Left ventricle myocardium inferior (tissue), 1 donor: Measurements from ENCODE around the gene NUDT22. TPM values are rescaled to one million over a fixed set of nuclear protein-coding genes. Genes with fewer than 3 reads are reported as not detected.
A peak's percentile ranks its signal among the peaks of the same experiment; 100 is the strongest.

ENCODE experiments used
- DNase-seq: peaks from one replicate; pipeline ENCODE4 v3.0.0-alpha.2; 2020
- H3K27ac ChIP-seq: fragments of 200-600 bp; replicated peaks from 2 replicates; pipeline ENCODE4 v1.8.0; 2021
- H3K27me3 ChIP-seq: fragments of 200-600 bp; 2 replicates; pipeline ENCODE4 v1.8.0; 2021; ENCODE audit warnings: low read depth
- H3K36me3 ChIP-seq: fragments of 200-600 bp; 2 replicates; pipeline ENCODE4 v1.8.0; 2021
- H3K4me1 ChIP-seq: fragments of 200-600 bp; 2 replicates; pipeline ENCODE4 v1.8.0; 2021
- H3K4me3 ChIP-seq: fragments of 200-600 bp; 2 replicates; pipeline ENCODE4 v1.8.0; 2021; ENCODE audit warnings: mild to moderate bottlenecking, moderate library complexity
- H3K9me3 ChIP-seq: fragments of 200-600 bp; replicated peaks from 2 replicates; pipeline ENCODE4 v1.8.0; 2021
- intact Hi-C: fragments of 100-400 bp; cut with micrococcal nuclease; formaldehyde crosslinking; loops from one replicate; pipeline ENCODE4 v1.11.0; 2022
- total RNA-seq: library from RNA; stranded (reverse); fragmentation: NEBNext Ultra II Directional; extraction: Animal tissue kit (Norgen Biotek cat#: 25700); gene quantifications from one replicate; pipeline ENCODE4 v1.2.1, GENCODE V29; 2021
- TF ChIP-seq, protein P1 (sequence below): fragments of 200-600 bp; IDR thresholded peaks from 2 replicates; pipeline ENCODE4 v1.8.0; 2021; ENCODE audit warnings: antibody characterized with exemption, mild to moderate bottlenecking, borderline replicate concordance
- donor health status: DM: no; HTN: yes; CAD: no; lungs with severe emphysema.

NUDT22 gene
- total RNA-seq, 1 donor from 2014 or later = 65.2 TPM

GRCh38 chr11:64240435-64241240 is 14.6 kb downstream of the NUDT22 start, which contains the start of gene FKBP2:
TSS of gene FKBP2 (plus strand) at chr11:64241095. CDS start at chr11:64242388, 1,293 bp downstream.
- Histone ChIP-seq H3K36me3 (peaks cover 34% of the 10 kb centered on the region), H3K27ac (peak within 1 kb of the TSS; percentile 100), H3K4me1 (peaks cover 68% of the 10 kb centered on the region), H3K4me3 (peak within 1 kb of the TSS; percentile 84), H3K27me3 (no peaks in the 10 kb centered on the region), H3K9me3 (no peaks in the 10 kb centered on the region)
- TF ChIP-seq, protein P1, sequence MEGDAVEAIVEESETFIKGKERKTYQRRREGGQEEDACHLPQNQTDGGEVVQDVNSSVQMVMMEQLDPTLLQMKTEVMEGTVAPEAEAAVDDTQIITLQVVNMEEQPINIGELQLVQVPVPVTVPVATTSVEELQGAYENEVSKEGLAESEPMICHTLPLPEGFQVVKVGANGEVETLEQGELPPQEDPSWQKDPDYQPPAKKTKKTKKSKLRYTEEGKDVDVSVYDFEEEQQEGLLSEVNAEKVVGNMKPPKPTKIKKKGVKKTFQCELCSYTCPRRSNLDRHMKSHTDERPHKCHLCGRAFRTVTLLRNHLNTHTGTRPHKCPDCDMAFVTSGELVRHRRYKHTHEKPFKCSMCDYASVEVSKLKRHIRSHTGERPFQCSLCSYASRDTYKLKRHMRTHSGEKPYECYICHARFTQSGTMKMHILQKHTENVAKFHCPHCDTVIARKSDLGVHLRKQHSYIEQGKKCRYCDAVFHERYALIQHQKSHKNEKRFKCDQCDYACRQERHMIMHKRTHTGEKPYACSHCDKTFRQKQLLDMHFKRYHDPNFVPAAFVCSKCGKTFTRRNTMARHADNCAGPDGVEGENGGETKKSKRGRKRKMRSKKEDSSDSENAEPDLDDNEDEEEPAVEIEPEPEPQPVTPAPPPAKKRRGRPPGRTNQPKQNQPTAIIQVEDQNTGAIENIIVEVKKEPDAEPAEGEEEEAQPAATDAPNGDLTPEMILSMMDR = no peak
- intact Hi-C loops = no loop called here
- DNase-seq = peak; percentile 97

GRCh38 chr11:64241241-64241490 is 15.1 kb downstream of the NUDT22 start:
- Histone ChIP-seq H3K4me1 (peaks cover 68% of the 10 kb centered on the region), H3K9me3 (no peaks in the 10 kb centered on the region), H3K27me3 (no peaks in the 10 kb centered on the region), H3K4me3 (peak overlapping the region; percentile 84), H3K27ac (peak overlapping the region; percentile 100), H3K36me3 (peaks cover 34% of the 10 kb centered on the region)
- intact Hi-C loops = no loop called here
- TF ChIP-seq, protein P1 = no peak
- peak; percentile 100 for DNase-seq

- DNase-seq = peak; percentile 51
- peaks cover 64% of the 10 kb centered on the region for H3K4me1 ChIP-seq
- intact Hi-C loops = no loop called here
These were observed 15.7 kb downstream of the NUDT22 start for GRCh38 chr11:64241491-64242374.

DNA sequence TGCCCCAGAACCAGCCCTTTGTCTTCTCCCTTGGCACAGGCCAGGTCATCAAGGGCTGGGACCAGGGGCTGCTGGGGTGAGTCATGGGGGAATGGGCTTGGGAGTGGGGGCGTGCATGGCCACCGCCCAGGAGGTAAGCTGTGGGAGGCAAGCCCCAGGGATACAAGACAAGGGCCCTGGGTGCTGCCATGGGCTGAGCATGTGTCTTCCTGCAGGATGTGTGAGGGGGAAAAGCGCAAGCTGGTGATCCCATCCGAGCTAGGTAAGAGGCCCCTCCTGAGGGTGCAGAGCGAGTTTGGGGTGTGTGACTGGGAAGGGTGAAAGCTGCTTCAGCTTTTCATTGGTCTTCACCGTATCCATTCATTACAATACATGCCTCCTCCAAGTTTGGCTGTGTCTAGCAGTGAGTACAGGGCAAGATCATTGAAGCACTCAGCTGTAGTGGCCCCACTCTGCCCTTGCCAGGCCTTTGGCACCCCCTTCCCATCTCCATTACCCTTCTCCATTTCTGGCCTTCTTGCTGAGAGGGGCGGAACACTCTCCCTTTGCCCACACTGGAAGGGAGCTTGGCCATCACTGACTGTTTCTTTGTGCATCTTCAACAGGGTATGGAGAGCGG is 17.3 kb downstream of the NUDT22 start:
- Histone ChIP-seq H3K27me3 (no peaks in the 10 kb centered on the region), H3K4me1 (peaks cover 70% of the 10 kb centered on the region), H3K27ac (peak overlapping the region; percentile 100), H3K4me3 (peak overlapping the region; percentile 84), H3K9me3 (no peaks in the 10 kb centered on the region), H3K36me3 (peaks cover 21% of the 10 kb centered on the region)
- DNase-seq = no peak
- TF ChIP-seq, protein P1 = no peak
- intact Hi-C loops = no loop called here

More at GRCh38 chr11:64241491-64242374, 15.7 kb downstream of the NUDT22 start:
- Histone ChIP-seq H3K27ac (peak overlapping the region; percentile 100), H3K4me3 (peak overlapping the region; percentile 84), H3K36me3 (peaks cover 34% of the 10 kb centered on the region), H3K9me3 (no peaks in the 10 kb centered on the region), H3K27me3 (no peaks in the 10 kb centered on the region)
- TF ChIP-seq, protein P1 = peak; percentile 7

GRCh38 chr11:64244107-64244506 is 18.0 kb downstream of the NUDT22 start:
- Histone ChIP-seq H3K4me3 (no peak overlapping the region), H3K36me3 (peaks cover 17% of the 10 kb centered on the region), H3K9me3 (no peaks in the 10 kb centered on the region), H3K4me1 (peaks cover 70% of the 10 kb centered on the region), H3K27me3 (no peaks in the 10 kb centered on the region), H3K27ac (peak overlapping the region; percentile 100)
- intact Hi-C loops = no loop called here
- no peak for DNase-seq
- TF ChIP-seq, protein P1 = no peak
